ENCODE results near the gene PKP3.
"Not testable (repeated sequence)": the region's sequence is repeated elsewhere in the genome, so short reads cannot be mapped to it uniquely, and the experiment has no call there.

PKP3 gene

GRCh38 chr11:394034-394857, at the start of gene PKP3:
TSS of gene PKP3 (plus strand) at chr11:394209. CDS start at chr11:394293, 84 bp downstream.
- peak; percentile 91 for DNase-seq (ENCODE audit: low read depth, low spot score)

- DNase-seq (ENCODE audit: low read depth, low spot score): no peak
These were observed 49.0 kb upstream of the PKP3 start for GRCh38 chr11:344836-345578.

- DNase-seq (ENCODE audit: low read depth, low spot score): no peak
These were observed 47.5 kb upstream of the PKP3 start for GRCh38 chr11:346529-346928.

GRCh38 chr11:349270-349954, 44.6 kb upstream of the PKP3 start:
- not testable (repeated sequence) for DNase-seq (ENCODE audit: low read depth, low spot score)

- not testable (repeated sequence) for DNase-seq (ENCODE audit: low read depth, low spot score)
These were observed 43.8 kb upstream of the PKP3 start for GRCh38 chr11:350033-350722.

GRCh38 chr11:350723-351255, 43.2 kb upstream of the PKP3 start:
- peak; percentile 91 for DNase-seq (ENCODE audit: low read depth, low spot score)

- DNase-seq (ENCODE audit: low read depth, low spot score): no peak
These were observed 42.6 kb upstream of the PKP3 start for GRCh38 chr11:351411-351810.

- DNase-seq (ENCODE audit: low read depth, low spot score): no peak
These were observed 41.5 kb upstream of the PKP3 start for GRCh38 chr11:352456-353031.

GRCh38 chr11:353179-353873, 40.7 kb upstream of the PKP3 start:
- DNase-seq (ENCODE audit: low read depth, low spot score): peak; percentile 76

- peak; percentile 90 for DNase-seq (ENCODE audit: low read depth, low spot score)
These were observed 38.2 kb upstream of the PKP3 start for GRCh38 chr11:355581-356458.

GRCh38 chr11:356610-357009, 37.4 kb upstream of the PKP3 start:
- no peak for DNase-seq (ENCODE audit: low read depth, low spot score)

- no peak for DNase-seq (ENCODE audit: low read depth, low spot score)
These were observed 36.4 kb upstream of the PKP3 start for GRCh38 chr11:357582-357981.

- DNase-seq (ENCODE audit: low read depth, low spot score): no peak
These were observed 35.7 kb upstream of the PKP3 start for GRCh38 chr11:358129-358800.

- DNase-seq (ENCODE audit: low read depth, low spot score): no peak
These were observed 34.8 kb upstream of the PKP3 start for GRCh38 chr11:359181-359714.

GRCh38 chr11:360326-361280, 33.4 kb upstream of the PKP3 start:
- DNase-seq (ENCODE audit: low read depth, low spot score): no peak

GRCh38 chr11:362642-363442, 31.2 kb upstream of the PKP3 start:
- no peak for DNase-seq (ENCODE audit: low read depth, low spot score)

- DNase-seq (ENCODE audit: low read depth, low spot score): not testable (repeated sequence)
These were observed 30.6 kb upstream of the PKP3 start for GRCh38 chr11:363443-363805.
